Measurements from ENCODE around the gene ENTHD1.
"Not testable (repeated sequence)": the region's sequence is repeated elsewhere in the genome, so short reads cannot be mapped to it uniquely, and the experiment has no call there.

GRCh38 chr22:39734046-39734445, 159.5 kb downstream of the ENTHD1 start:
- not testable (repeated sequence) for TF ChIP-seq CTCF (IDR thresholded peaks at IDR 0.05; ENCODE audit: poor library complexity, severe bottlenecking); EZH2 (IDR thresholded peaks at IDR 0.05; ENCODE audit: borderline replicate concordance, insufficient read depth, low read length, poor library complexity, severe bottlenecking); RAD21 (conservative IDR thresholded peaks at IDR 0.05); REST (IDR thresholded peaks at IDR 0.05; ENCODE audit: borderline replicate concordance); POLR2AphosphoS5 (IDR thresholded peaks at IDR 0.05); EP300 (conservative IDR thresholded peaks at IDR 0.05; ENCODE audit: poor library complexity, severe bottlenecking); MXI1 (conservative IDR thresholded peaks at IDR 0.05; ENCODE audit: poor library complexity, severe bottlenecking); SMC3 (conservative IDR thresholded peaks at IDR 0.05; ENCODE audit: poor library complexity)
